T-helper 22 cell (primary cell): ENCODE measurements around the gene MRTFA.
"Not testable (repeated sequence)": the region's sequence is repeated elsewhere in the genome, so short reads cannot be mapped to it uniquely, and the experiment has no call there.

Experiments
- DNase-seq: peaks from one replicate; pipeline ENCODE4 v3.0.0-alpha.2; 2020; ENCODE audit warnings: low read depth

Gene MRTFA

DNA sequence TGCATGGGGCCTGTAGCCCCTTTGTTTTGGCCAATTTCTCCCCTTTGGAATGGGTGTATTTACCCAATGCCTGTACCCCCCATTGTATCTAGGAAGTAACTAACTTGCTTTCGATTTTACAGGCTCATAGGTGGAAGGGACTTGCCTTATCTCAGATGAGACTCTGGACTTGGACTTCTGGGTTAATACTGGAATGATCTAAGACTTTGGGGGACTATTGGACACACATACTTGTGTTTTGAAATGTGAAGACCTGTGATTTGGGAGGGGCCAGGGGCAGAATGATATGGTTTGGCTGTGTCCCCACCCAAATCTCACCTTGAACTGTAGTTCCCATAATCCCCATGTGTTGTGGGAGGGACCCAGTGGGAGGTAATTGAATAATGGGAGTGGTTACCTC lies 82.5 kb downstream of the MRTFA start:
- DNase-seq: not testable (repeated sequence)

DNA sequence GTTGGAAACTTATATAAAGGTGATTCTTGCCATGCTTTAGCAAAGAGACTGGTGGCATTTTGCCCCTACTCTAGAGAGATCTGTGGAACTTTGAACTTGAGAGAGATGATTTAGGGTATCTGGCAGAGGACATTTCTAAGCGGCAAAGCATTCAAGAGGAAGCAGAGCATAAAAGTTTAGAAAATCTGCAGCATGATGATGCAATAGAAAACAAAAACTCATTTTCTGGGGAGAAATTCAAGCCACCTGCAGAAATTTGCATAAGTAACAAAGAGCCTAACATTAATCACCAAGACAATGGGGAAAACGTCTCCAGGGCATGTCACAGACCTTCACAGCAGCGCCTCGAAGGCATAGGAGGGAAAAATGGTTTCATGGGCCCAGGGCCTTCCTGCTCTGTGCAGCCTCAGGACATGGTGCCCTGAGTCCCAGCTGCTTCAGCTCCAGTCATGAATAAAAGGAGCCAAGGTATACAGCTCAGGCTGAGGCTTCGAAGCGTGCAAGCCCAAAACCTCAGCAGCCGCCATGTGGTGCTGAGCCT lies 83.4 kb downstream of the MRTFA start:
- no peak for DNase-seq

DNA sequence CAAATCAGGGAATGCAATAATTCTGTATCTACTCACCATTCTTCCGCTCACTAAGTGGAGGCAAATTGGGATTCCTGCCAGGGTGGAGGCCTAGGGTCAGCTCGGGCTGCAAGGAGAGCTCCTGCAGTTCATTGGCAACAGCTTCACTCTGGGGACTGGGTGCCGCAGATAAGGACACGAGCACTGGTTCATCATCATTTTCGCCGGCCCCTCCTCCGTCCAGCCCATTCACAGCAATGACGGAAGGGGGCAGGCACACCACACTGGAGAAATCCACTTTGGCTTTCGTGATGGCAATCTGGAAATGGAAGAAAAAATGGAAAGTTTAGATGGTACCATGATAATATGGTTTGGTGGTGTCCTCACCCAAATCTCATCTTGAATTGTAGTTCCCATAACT lies 84.4 kb downstream of the MRTFA start:
- no peak for DNase-seq

DNA sequence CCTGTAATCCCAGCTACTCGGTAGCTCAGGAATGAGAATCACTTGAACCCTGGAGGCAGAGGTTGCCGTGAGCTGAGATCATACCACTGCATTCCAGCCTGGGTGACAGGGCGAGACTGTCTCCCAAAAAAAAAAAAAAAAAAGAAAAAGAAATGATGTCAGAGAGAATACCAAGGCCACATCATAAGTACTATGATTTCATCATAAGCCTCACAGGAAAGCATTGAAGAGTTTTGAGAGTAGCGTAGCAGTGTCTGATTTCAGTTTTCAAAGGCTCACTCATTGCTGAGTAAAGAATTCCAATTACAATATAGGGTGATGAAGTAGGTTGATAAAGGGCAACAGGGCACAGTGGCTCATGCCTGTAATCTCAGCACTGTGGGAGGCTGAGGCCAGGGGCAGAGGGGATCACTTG lies 88.8 kb downstream of the MRTFA start:
- DNase-seq: no peak

DNA sequence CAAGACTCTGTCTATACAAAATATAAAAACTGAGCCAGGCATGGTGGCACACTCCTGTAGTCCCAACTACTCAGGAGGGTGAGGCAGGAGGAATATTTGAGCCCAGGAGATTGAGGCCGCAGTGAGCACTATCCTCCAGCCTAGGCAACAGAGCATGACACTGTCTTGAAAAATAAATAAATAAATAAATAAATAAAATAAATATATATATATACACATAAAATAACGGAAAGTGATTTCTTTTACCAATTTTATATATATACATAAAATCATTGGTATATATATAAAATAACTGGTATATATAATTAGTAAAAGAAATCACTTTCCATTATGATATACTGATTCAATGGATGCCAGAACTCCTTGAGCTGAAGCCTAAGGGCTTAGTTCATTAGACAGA lies 91.8 kb downstream of the MRTFA start:
- no peak for DNase-seq

DNA sequence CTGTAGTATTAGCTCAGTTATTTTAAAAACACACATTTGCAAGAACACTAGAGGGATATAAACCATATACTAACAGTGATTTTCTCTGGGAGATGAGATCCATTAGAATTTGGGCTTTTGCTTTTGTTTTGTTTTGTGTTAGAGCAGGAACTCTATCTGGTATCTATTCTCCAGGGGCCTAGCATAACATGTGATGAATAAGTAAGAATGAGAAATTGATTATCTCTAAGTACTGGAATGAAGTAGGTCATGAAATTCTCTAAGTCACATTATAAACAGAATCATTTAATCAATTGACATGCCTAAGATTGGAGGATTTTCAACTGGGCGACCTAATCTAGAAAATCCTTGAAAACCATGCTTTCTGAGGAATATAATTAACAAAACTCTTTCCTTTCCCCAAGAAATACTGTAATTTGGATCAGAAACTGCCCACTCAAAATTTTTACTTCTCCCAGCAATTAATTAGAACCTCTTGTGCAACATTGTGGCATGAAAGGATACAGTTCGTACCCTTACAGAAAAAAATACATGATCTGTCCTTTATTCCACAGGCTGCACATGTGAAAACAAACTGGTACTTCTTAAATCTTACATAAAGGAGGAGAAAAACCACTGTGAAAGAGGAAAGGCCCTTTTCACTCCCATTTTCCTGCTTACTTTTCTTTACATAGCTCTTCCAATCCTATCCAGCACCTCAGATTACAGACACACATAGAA lies 93.5 kb downstream of the MRTFA start:
- no peak for DNase-seq

DNA sequence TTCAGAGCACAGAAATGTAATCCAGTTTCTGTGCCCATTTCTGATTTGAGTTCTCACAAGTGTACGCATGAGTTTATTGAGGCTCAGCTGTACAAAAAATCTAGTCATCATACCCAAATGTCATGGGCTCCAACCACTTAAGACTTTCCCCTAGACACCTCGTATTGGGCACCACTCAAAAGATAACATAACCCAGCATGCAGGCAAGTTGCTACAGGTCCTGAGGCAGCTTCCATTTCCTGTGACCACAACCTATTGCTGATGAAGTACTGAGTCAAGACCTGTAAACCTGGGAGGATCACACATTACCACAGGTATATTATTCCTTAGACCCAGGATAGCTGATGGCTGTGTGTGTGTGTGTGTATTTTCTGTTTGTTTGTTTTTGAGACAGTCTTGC lies 95.2 kb downstream of the MRTFA start:
- no peak for DNase-seq

DNA sequence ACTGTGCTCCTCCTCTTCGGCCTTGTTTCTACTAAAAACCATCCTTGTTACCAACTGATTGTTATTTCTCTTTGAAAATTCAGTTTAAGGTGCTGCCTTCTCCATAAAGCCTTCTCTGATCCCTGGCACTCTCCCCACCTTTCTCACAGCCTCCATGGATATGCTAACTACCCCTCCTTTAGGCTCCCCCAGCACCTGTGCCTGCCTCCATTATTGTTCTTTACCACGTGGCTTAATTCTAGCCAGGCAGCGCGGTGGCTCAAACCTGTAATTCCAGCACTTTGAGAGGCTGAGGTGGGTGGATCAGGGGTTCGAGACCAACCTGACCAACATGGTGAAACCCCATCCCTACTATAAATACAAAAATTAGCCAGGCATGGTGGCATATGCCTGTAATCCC lies 96.3 kb downstream of the MRTFA start:
- DNase-seq: no peak

DNA sequence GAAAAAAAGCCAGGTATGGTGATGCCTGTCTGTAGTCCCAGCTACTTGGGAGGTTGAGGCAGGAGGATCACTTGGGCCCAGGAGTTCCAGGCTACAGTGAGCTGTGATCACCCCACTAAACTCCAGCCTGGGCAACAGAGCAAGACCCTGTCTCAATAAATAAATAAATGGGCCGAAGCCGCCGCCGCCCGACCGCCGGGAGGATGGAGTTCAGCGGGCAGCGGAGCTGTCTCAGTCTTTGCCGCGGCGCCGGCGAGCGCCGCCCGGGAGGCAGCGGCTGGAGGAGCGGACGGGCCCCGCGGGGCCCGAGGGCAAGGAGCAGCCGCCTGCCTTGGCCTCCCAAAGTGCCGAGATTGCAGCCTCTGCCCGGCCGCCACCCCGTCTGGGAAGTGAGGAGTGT lies 100.4 kb downstream of the MRTFA start:
- DNase-seq: not testable (repeated sequence)

DNA sequence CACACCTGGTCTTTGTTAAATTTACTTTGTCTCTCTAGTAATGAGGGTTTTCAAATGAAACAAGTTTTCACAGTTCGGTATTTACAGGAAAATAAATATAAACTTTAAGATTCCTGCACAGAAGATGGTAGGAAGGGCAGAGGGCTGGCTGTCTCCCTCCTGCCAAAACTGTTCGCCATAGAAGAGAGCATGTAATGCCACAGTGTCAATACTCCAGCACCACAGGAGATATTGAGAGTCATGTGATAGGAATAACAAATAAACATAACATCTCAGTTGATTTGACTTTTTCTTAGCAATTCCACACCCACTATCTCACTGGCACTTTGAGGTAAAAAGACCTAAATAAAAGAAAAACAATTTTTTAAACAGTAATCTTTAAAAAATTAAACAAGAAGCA lies 100.9 kb downstream of the MRTFA start:
- no peak for DNase-seq

DNA sequence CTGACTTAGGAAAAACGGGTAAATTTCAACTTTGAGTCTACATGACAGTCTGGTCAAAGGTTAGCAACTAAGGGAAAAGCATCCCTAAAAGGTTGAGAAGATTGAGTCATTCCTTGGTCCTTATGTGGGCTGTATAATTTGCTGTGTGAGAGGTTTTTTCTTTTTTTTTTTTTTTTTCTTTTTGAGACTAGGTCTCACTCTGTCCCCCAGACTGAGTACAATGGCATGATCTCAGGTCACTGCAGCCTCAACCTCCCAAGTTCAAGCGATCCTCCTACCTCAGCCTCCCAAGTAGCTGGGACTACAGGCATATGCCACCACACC lies 101.4 kb downstream of the MRTFA start:
- no peak for DNase-seq

DNA sequence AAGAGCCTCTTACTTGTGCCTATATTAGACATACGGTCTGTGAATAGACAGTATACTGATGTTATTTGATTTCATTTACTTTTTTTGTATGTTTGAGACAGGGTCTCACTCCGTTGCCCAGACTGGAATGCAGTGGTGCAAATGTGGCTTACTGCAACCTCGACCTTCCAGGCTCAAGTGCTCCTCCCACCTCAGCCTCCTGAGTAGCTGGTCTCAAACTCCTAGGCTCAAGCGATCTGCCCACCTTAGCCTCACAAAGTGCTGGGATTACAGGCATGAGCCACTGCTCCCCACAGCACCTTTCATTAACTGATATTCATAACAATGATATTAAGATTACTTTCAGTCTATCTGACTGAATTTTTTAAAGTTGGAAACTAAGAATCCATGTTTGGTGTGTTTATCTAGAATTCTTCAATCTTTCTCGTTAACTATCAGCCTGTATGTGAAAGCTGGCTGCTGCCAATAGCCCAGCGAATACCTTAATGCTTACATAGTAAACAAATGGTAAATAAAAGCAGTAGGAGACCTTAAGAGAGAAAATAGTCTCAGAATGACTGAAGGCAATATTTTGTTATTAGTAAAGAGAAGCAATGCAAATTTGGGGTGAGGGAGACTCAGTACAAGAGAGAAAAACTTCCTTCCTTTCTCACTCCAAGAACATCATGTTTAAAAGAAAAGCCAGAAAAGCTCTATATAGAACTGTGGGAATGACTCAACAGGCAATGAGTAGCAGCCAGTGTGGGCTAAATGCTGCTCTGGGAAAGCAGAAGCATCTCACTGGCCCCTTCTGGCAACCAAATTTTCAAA lies 101.9 kb downstream of the MRTFA start:
- DNase-seq: no peak

DNA sequence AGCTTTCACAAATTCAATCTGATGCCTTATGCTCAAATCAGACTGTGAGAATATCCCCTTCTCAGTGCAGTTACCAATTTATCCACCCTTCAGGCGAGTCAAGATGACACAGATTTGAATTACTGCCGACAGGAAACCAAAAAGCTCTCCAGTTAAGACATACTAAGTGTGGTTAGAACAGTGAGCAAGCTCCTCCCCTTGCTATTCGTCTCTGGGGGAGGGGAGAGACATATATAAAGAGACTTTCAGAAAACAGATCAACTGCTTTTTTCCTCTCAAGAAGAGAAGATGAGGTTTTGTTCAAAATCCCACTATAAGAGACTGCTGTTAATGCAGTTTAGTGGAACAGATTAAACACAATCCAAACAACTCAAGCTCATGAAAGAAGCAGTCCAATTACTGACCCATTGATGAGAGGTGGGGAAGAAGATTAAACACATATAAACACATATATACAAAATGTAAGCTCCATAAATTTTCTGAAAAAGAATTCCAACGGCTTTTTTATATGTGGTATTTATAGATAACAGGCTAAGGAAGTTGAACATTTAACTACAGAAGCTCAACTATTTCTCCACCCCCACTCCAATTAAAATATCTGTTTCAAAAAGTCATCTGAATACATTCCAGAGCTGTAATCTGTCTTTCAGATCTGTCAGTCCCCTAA lies 102.7 kb downstream of the MRTFA start:
- peak; percentile 43 for DNase-seq

DNA sequence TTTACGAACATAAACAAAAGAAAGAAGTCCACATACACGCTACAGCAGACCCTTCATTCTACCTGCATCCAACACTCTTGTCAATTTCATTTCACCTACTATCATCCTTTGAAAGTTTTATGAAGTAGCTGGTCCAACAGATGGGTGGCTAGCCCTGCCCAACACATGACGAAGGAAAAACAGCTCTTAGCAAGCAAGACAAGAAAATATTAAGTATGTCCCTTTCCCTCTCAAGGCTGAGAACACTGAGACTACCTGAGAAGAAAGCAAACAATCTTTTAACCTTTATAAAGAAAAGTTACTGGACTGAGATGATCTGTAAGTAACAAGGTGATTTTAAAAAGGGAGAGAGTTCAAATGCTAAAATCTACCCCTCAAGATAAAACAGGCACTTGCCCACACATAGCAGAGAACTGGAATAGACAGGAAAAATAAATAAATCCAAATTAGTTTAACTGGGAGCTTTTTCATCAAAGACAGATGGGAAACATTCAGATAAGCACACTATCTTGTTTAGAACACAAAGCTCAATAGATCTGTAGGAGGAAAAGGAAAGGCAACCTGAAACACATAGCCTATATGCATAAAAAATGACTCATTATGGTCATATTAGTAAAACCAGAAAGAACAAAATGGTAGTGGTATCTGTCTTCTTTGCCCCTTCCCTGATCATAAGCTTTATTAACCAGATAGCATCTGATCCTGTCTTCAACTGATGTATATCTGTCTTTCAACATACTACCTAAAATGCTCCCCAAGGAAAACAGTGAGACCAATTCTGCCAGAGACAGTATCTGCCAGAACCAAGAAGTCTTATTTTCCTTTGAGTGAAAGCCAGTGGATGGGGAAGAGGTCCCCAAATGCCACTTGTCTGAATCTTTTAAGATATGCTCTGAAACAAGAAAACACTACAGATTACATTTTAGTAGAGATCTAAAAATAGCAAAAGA lies 104.3 kb downstream of the MRTFA start:
- no peak for DNase-seq

DNA sequence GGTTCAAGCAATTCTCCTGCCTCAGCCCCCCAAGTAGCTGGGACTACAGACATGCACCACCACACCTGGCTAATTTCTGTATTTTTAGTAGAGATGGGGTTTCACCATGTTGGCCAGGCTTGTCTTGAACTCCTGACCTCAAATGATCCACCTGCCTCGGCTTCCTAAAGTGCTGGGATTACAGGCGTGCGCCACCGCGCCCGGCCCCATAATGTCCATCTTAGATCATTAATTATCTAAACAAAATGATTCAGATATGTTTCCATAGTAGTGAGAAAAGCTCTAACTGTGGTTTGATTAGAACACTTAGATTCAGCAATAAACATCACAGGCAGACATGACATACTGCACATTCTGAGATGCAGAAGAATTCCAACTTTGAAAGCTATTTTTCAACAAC lies 106.1 kb downstream of the MRTFA start:
- not testable (repeated sequence) for DNase-seq

DNA sequence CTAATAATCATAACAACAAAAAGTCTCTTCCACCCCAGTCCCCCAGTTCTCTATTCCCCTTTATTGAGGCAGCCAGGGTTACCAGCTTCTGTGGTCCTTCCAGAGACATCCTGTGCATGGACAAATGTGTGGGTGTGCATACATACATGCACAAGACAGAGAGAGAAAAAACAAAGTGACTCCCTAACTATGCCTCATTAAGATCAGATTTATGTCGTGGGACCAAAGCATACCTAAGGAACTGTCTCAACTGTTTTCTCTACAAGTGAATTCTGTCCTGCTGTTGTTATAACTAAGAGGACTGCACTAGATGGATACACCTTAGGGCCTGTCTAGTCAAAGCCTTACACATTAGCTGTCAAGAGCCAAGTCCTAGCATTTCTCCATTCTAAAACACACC lies 106.7 kb downstream of the MRTFA start:
- DNase-seq: no peak

DNA sequence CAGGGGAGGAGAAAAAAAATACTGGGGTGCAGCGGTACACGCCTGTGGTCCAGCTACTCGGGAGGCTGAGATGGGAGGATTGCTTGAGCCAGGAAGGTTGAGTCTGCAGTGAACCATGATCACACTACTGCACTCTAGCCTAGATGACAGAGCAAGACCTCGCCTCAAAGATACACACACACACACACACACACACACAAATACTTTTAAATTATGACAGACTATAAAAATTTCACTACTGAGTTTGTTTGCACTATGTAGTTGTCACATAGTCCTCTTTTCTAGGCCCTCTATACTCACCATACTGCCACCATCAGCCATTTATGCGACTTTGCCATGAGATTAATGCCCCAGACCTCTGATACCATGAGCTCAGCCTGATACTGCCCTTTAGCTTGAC lies 109.6 kb downstream of the MRTFA start:
- no peak for DNase-seq

DNA sequence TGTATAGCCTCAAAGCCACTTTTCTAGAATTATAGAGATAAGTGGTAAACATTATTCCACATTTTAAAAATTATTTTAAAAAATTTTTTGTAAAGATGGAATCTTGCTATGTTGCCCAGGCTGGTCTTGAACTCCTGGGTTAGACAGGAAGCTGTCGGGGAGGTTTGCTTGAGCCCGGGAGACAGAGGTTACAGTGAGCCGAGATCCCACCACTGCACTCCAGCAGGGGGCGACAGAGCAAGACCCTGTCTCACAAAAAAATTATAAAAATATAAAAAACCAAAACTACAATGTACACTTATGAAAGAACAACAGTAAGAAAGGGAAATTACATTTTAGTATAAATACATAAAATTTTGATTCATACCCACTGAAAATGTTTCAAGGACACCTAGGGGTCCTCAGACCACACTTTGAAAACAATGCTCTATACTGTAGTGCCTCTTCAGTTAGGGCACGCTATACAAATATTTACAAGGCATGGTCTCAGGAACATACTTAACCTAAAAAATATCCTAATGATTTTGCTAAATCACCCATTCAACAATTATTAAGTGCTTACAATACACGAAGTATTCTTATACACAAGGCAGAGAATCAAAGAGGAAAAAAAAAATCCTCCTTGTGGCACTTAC lies 111.2 kb downstream of the MRTFA start:
- peak; percentile 31 for DNase-seq

DNA sequence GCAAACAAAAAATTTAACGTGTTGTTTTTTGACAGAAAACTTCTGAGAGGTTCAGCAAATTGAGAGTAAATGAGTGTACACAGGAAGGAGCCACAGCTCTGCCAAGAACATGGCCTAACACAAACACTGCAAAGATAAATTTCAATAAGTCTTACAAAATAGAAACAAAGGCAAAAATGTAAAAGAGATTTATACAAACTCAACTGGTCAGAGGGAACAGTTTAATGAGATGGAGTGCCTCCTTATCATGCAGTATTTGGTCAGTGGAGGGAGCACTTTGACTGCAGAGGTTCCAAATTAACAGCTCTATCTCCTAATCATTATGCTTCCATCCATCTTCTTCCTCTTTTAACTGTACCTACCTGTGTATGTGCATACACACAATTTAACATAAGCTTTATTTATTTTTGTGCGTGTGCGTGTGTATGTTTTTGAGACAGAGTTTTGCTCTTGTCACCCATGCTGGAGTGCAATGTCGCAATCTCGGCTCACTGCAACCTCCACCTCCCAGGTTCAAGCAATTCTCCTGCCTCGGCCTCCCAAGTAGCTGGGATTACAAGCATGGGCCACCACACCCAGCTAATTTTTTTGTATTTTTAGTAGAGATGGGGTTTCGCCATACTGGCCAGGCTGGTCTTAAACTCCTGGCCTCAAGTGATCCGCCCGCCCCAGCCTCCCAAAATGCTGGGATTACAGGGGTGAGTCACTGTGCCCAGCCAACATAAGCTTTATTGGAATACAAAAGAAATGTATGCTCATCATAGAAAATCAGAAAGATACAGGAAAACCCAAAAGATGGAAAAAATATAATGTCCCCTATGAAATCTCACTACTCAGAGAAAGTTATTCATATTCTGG lies 111.9 kb downstream of the MRTFA start:
- no peak for DNase-seq

DNA sequence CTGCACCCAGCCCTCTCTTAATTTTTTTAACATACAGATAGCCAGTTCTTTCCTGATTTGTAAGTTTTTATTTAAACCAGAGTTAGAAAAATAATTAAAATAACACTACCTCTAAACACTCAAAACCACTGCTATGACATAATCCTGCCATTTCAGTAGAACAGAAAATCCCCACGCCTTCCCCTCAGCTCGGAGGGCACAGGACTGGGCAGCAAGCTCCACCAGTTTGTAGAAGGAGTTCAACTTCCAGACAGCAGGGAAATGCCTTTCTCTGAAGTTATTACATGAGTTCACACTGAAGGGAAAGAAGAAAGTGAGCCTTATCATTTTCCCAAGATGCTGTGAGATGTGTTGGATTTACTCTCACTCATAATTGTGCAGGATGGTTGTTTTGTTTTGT lies 114.4 kb downstream of the MRTFA start:
- no peak for DNase-seq
